WTC11 (cell line): ENCODE results near the gene OR4K5. TPM values are rescaled to one million over a fixed set of nuclear protein-coding genes. Genes with fewer than 3 reads are reported as not detected.

Experiments used
- ATAC-seq: fragments of 200-7000 bp; cut with Tn5 transposase; 2 replicates; pipeline ENCODE4 v1.10.0; 2021; ENCODE audit warnings: mild to moderate bottlenecking, moderate library complexity
- CTCF ChIA-PET: fragments of 300-600 bp; sonication (Branson Sonifier 250); formaldehyde crosslinking; loops from one replicate; lab custom pipeline; 2021; ENCODE audit warnings: antibody characterized with exemption; lab: Charles Lee
- POLR2A ChIA-PET: fragments of 350-600 bp; sonication (Branson Sonifier 250); formaldehyde crosslinking; loops from one replicate; lab custom pipeline; 2021; ENCODE audit warnings: antibody characterized with exemption; lab: Charles Lee
- DNase-seq: peaks from one replicate; pipeline ENCODE4 v3.0.0; 2021; ENCODE audit warnings: low spot score
- H3K27ac Mint-ChIP-seq: 2 replicates; pipeline ENCODE4 v1.8.0; 2021; ENCODE audit warnings: mixed read lengths
- H3K27me3 Mint-ChIP-seq: 2 replicates; pipeline ENCODE4 v1.8.0; 2021; ENCODE audit warnings: low read depth, mild to moderate bottlenecking, moderate library complexity, mixed read lengths
- H3K36me3 Mint-ChIP-seq: 2 replicates; pipeline ENCODE4 v1.8.0; 2021; ENCODE audit warnings: mixed read lengths
- H3K4me1 Mint-ChIP-seq: 2 replicates; pipeline ENCODE4 v1.8.0; 2022; ENCODE audit warnings: mixed read lengths
- H3K4me3 Mint-ChIP-seq: 2 replicates; pipeline ENCODE4 v1.8.0; 2021; ENCODE audit warnings: mild to moderate bottlenecking, moderate library complexity, mixed read lengths
- H3K9me3 Mint-ChIP-seq: 2 replicates; pipeline ENCODE4 v1.8.0; 2021; ENCODE audit warnings: mixed read lengths
- ARID4B ChIP-seq: sonication (generic); formaldehyde crosslinking; IDR thresholded peaks from 2 replicates; pipeline ENCODE4 v1.8.0; 2023; ENCODE audit warnings: missing genetic modification reagents, mild to moderate bottlenecking, borderline replicate concordance
- CTCF ChIP-seq: fragments of 200-600 bp; IDR thresholded peaks from 2 replicates; pipeline ENCODE4 v1.8.0; 2022; ENCODE audit warnings: antibody characterized with exemption
- ELF4 ChIP-seq: sonication (generic); formaldehyde crosslinking; IDR thresholded peaks from 2 replicates; pipeline ENCODE4 v1.8.1; 2022; ENCODE audit warnings: low read depth, mild to moderate bottlenecking, moderate library complexity, missing genetic modification reagents
- ESRRA ChIP-seq: sonication (generic); formaldehyde crosslinking; IDR thresholded peaks from 2 replicates; pipeline ENCODE4 v1.8.1; 2022; ENCODE audit warnings: mild to moderate bottlenecking, missing genetic modification reagents, borderline replicate concordance
- GABPB1 ChIP-seq: sonication (generic); formaldehyde crosslinking; IDR thresholded peaks from 2 replicates; pipeline ENCODE4 v1.8.1; 2023; ENCODE audit warnings: mild to moderate bottlenecking, missing genetic modification reagents
- HMGA2 ChIP-seq: fragments of 250-450 bp; sonication (Bioruptor Pico); IDR thresholded peaks from 2 replicates; pipeline ENCODE4 v1.4.0; 2021; ENCODE audit warnings: mild to moderate bottlenecking, moderate library complexity
- IRF1 ChIP-seq: sonication (generic); formaldehyde crosslinking; IDR thresholded peaks from 2 replicates; pipeline ENCODE4 v1.8.0; 2023; ENCODE audit warnings: missing genetic modification reagents
- JAZF1 ChIP-seq: fragments of 250-450 bp; sonication (Bioruptor Pico); IDR thresholded peaks from 2 replicates; pipeline ENCODE4 v1.9.0; 2021; ENCODE audit warnings: moderate library complexity, mild to moderate bottlenecking, inconsistent platforms
- JUN ChIP-seq: sonication (generic); formaldehyde crosslinking; IDR thresholded peaks from 2 replicates; pipeline ENCODE4 v1.8.0; 2023; ENCODE audit warnings: mild to moderate bottlenecking, missing genetic modification reagents
- PREB ChIP-seq: sonication (generic); formaldehyde crosslinking; IDR thresholded peaks from 2 replicates; pipeline ENCODE4 v1.8.1; 2022; ENCODE audit warnings: mild to moderate bottlenecking, missing genetic modification reagents, moderate library complexity, borderline replicate concordance
- RORB ChIP-seq: fragments of 250-450 bp; sonication (Bioruptor Pico); IDR thresholded peaks from 2 replicates; pipeline ENCODE4 v1.9.0; 2021; ENCODE audit warnings: mild to moderate bottlenecking
- ZBTB43 ChIP-seq: sonication (generic); formaldehyde crosslinking; IDR thresholded peaks from 2 replicates; pipeline ENCODE4 v1.8.1; 2023; ENCODE audit warnings: mild to moderate bottlenecking, missing genetic modification reagents
- ZNF396 ChIP-seq: fragments of 250-450 bp; sonication (Bioruptor Pico); IDR thresholded peaks from 2 replicates; pipeline ENCODE4 v1.8.0; 2021; ENCODE audit warnings: mild to moderate bottlenecking, moderate library complexity, borderline replicate concordance
- ZNF416 ChIP-seq: fragments of 250-450 bp; sonication (Bioruptor Pico); IDR thresholded peaks from 2 replicates; pipeline ENCODE4 v1.9.0; 2021; ENCODE audit warnings: mild to moderate bottlenecking, inconsistent platforms
- ZNF425 ChIP-seq: fragments of 250-450 bp; sonication (Bioruptor Pico); conservative IDR thresholded peaks from 2 replicates; pipeline ENCODE4 v1.9.0; 2021; ENCODE audit warnings: mild to moderate bottlenecking
- ZSCAN18 ChIP-seq: fragments of 250-450 bp; sonication (Bioruptor Pico); IDR thresholded peaks from 2 replicates; pipeline ENCODE4 v2.1.2; 2022; ENCODE audit warnings: mild to moderate bottlenecking, moderate library complexity
- total RNA-seq: library from RNA; stranded (reverse); gene quantifications from 3 replicates; pipeline ENCODE4 v1.2.3, GENCODE V29; 2021

OR4K5 gene
- total RNA-seq, 1 experiment from 2014 or later = not detected

- TF ChIP-seq JAZF1 (CRISPR knock-in tag) (no peak), CTCF (peak; percentile 77)
- Mint-ChIP-seq H3K4me3 (no peak overlapping the region), H3K9me3 (no peaks in the 10 kb centered on the region; the same call in none of the 2 replicates), H3K27me3 (peaks cover 2% of the 10 kb centered on the region), H3K4me1 (no peaks in the 10 kb centered on the region), H3K36me3 (peaks cover 48% of the 10 kb centered on the region), H3K27ac (no peak overlapping the region)
- ATAC-seq = no peak
- ChIA-PET CTCF (interaction anchor here (0.7 kb wide), 1 partner anchor 54 kb away, joined by 3 read pairs; no protein-coding TSS in a partner anchor), POLR2A (no interaction called here)
- DNase-seq = no peak
Observed at GRCh38 chr14:19878029-19878642, 42.3 kb upstream of the OR4K5 start.

- Mint-ChIP-seq H3K27ac (no peak overlapping the region), H3K4me3 (no peak overlapping the region), H3K9me3 (peaks cover 18% of the 10 kb centered on the region), H3K36me3 (peaks cover 66% of the 10 kb centered on the region), H3K27me3 (peaks cover 21% of the 10 kb centered on the region), H3K4me1 (no peaks in the 10 kb centered on the region)
- TF ChIP-seq ELF4 (no peak), RORB (CRISPR knock-in tag) (no peak), ARID4B (CRISPR knock-in tag) (no peak), PREB (CRISPR knock-in tag) (no peak), ESRRA (CRISPR knock-in tag) (no peak), IRF1 (CRISPR knock-in tag) (no peak), ZBTB43 (CRISPR knock-in tag) (no peak), HMGA2 (no peak), ZNF416 (no peak), CTCF (no peak), ZNF425 (CRISPR knock-in tag) (no peak), ZSCAN18 (CRISPR knock-in tag) (no peak), ZNF396 (CRISPR knock-in tag) (no peak), JUN (no peak), GABPB1 (CRISPR knock-in tag) (no peak)
- ChIA-PET POLR2A (no interaction called here), CTCF (no interaction called here)
- DNase-seq (no peak), ATAC-seq (no peak)
Observed at GRCh38 chr14:19895282-19895681, 25.1 kb upstream of the OR4K5 start.
